Uterus (tissue), 2 donors: ENCODE data around the gene FAM236D.
"Not testable (repeated sequence)": the region's sequence is repeated elsewhere in the genome, so short reads cannot be mapped to it uniquely, and the experiment has no call there.

Experiments used
- CTCF ChIP-seq, 4 experiments: fragments of 200-600 bp in 2 of 4; fragments of 450-650 bp in 2 of 4; sonication (generic) in 2 of 4; IDR thresholded peaks; one replicate each; pipeline ENCODE4 v1.5.1; 2016 to 2019; ENCODE audit warnings: antibody characterized with exemption in 4 of 4, mild to moderate bottlenecking in 2 of 4, moderate library complexity in 1 of 4
- POLR2A ChIP-seq, 2 donors: fragments of 450-650 bp; IDR thresholded peaks; one replicate each; pipeline ENCODE4 v1.6.1; 2016; ENCODE audit warnings: antibody characterized with exemption in 2 of 2, mild to moderate bottlenecking in 1 of 2, moderate library complexity in 1 of 2

- not testable (repeated sequence) for TF ChIP-seq CTCF, POLR2A (IDR thresholded peaks at IDR 0.05)
Observed at GRCh38 chrX:72778146-72778545, 29.9 kb downstream of the FAM236D start.
